ENCODE results near the gene VCL.

DNA sequence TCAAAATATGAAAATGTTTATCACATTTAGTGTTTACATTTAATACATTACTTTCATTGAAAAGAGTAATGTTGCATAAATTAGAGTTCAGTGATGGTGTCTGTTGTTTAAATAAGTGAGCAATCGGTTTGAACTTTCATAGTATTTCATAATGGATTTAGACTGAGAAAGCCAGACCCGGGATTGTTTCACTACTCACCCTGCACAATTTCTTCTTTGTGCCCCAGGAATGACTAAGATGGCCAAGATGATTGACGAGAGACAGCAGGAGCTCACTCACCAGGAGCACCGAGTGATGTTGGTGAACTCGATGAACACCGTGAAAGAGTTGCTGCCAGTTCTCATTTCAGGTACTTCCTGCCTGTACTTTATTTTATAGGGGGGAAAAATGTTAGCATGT lies 74.6 kb downstream of the VCL start:
- TF ChIP-seq, protein P1, sequence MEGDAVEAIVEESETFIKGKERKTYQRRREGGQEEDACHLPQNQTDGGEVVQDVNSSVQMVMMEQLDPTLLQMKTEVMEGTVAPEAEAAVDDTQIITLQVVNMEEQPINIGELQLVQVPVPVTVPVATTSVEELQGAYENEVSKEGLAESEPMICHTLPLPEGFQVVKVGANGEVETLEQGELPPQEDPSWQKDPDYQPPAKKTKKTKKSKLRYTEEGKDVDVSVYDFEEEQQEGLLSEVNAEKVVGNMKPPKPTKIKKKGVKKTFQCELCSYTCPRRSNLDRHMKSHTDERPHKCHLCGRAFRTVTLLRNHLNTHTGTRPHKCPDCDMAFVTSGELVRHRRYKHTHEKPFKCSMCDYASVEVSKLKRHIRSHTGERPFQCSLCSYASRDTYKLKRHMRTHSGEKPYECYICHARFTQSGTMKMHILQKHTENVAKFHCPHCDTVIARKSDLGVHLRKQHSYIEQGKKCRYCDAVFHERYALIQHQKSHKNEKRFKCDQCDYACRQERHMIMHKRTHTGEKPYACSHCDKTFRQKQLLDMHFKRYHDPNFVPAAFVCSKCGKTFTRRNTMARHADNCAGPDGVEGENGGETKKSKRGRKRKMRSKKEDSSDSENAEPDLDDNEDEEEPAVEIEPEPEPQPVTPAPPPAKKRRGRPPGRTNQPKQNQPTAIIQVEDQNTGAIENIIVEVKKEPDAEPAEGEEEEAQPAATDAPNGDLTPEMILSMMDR (conservative IDR thresholded peaks at IDR 0.05; ENCODE audit: low read depth, low read length), result no peak
- TF ChIP-seq EZH2 (IDR thresholded peaks at IDR 0.05; ENCODE audit: low read length, unreplicated experiment), result no peak
- no peak for TF ChIP-seq EZH2phosphoT487 (IDR thresholded peaks at IDR 0.05; ENCODE audit: borderline replicate concordance, low read length)
